ENCODE measurements around the gene SRPX2.

Gene SRPX2

GRCh38 chrX:100643212-100643611 is 787 bp upstream of the SRPX2 start:
- Histone ChIP-seq H3K79me2 (ENCODE audit: low read length) (no peaks in the 10 kb centered on the region), H3K27ac (ENCODE audit: low read length) (no peak overlapping the region), H3K9me2 (replicated peaks; ENCODE audit: insufficient read depth, low read length) (no peaks in the 10 kb centered on the region)

GRCh38 chrX:100645106-100645505 is 1.1 kb downstream of the SRPX2 start:
- H3K79me2 ChIP-seq (ENCODE audit: low read length) = no peaks in the 10 kb centered on the region
- no peaks in the 10 kb centered on the region for H3K4me1 ChIP-seq (ENCODE audit: low read length)
- H3K9me2 ChIP-seq (replicated peaks; ENCODE audit: insufficient read depth, low read length) = no peaks in the 10 kb centered on the region
- no peak overlapping the region for H3K4me3 ChIP-seq (ENCODE audit: low read length)
- TF ChIP-seq EZH2 (optimal IDR thresholded peaks at IDR 0.05; ENCODE audit: low read depth, low read length) (no peak), EZH2phosphoT487 (IDR thresholded peaks at IDR 0.05; ENCODE audit: low read length) (no peak), CTCF (IDR thresholded peaks at IDR 0.05; ENCODE audit: low read length) (no peak)
- H3F3A ChIP-seq (ENCODE audit: insufficient read depth, low read length) = no peaks in the 10 kb centered on the region
- no peaks in the 10 kb centered on the region for H3K9me3 ChIP-seq (replicated peaks; ENCODE audit: insufficient read depth, low read length)
- no peak for DNase-seq
- H3K9ac ChIP-seq (ENCODE audit: low read length) = no peak overlapping the region
- H3K36me3 ChIP-seq (replicated peaks; ENCODE audit: insufficient read depth, low read length) = no peaks in the 10 kb centered on the region
- H3K27me3 ChIP-seq (replicated peaks; ENCODE audit: insufficient read depth, low read length) = no peaks in the 10 kb centered on the region
- H3K4me2 ChIP-seq (ENCODE audit: low read depth, low read length) = no peak overlapping the region
- H3K27ac ChIP-seq (ENCODE audit: low read length) = no peak overlapping the region
- H4K20me1 ChIP-seq (ENCODE audit: insufficient read depth, low read length) = no peaks in the 10 kb centered on the region
- no peak overlapping the region for H2AFZ ChIP-seq (ENCODE audit: low read length)

More at GRCh38 chrX:100643212-100643611, 787 bp upstream of the SRPX2 start:
- no peaks in the 10 kb centered on the region for H3F3A ChIP-seq (ENCODE audit: insufficient read depth, low read length)
- no peaks in the 10 kb centered on the region for H3K9me3 ChIP-seq (replicated peaks; ENCODE audit: insufficient read depth, low read length)
- H3K36me3 ChIP-seq (replicated peaks; ENCODE audit: insufficient read depth, low read length) = no peaks in the 10 kb centered on the region
- no peak overlapping the region for H3K9ac ChIP-seq (ENCODE audit: low read length)
- no peaks in the 10 kb centered on the region for H4K20me1 ChIP-seq (ENCODE audit: insufficient read depth, low read length)
- H3K4me3 ChIP-seq (ENCODE audit: low read length) = no peak overlapping the region
- DNase-seq = no peak
- H3K4me2 ChIP-seq (ENCODE audit: low read depth, low read length) = no peak overlapping the region
- no peaks in the 10 kb centered on the region for H3K4me1 ChIP-seq (ENCODE audit: low read length)
- H2AFZ ChIP-seq (ENCODE audit: low read length) = no peak overlapping the region
- no peak for TF ChIP-seq EZH2phosphoT487 (IDR thresholded peaks at IDR 0.05; ENCODE audit: low read length)
- no peak for TF ChIP-seq CTCF (IDR thresholded peaks at IDR 0.05; ENCODE audit: low read length)
- no peak for TF ChIP-seq EZH2 (optimal IDR thresholded peaks at IDR 0.05; ENCODE audit: low read depth, low read length)
- no peaks in the 10 kb centered on the region for H3K27me3 ChIP-seq (replicated peaks; ENCODE audit: insufficient read depth, low read length)

- Histone ChIP-seq H3K36me3 (replicated peaks; ENCODE audit: insufficient read depth, low read length) (no peaks in the 10 kb centered on the region), H3K79me2 (ENCODE audit: low read length) (no peaks in the 10 kb centered on the region), H4K20me1 (ENCODE audit: insufficient read depth, low read length) (no peaks in the 10 kb centered on the region), H3K27ac (ENCODE audit: low read length) (no peak overlapping the region), H3K9ac (ENCODE audit: low read length) (no peak overlapping the region), H3K4me1 (ENCODE audit: low read length) (no peaks in the 10 kb centered on the region), H3K9me3 (replicated peaks; ENCODE audit: insufficient read depth, low read length) (no peaks in the 10 kb centered on the region), H2AFZ (ENCODE audit: low read length) (no peak overlapping the region), H3F3A (ENCODE audit: insufficient read depth, low read length) (no peaks in the 10 kb centered on the region), H3K4me3 (ENCODE audit: low read length) (no peak overlapping the region), H3K4me2 (ENCODE audit: low read depth, low read length) (no peak overlapping the region), H3K9me2 (replicated peaks; ENCODE audit: insufficient read depth, low read length) (no peaks in the 10 kb centered on the region), H3K27me3 (replicated peaks; ENCODE audit: insufficient read depth, low read length) (no peaks in the 10 kb centered on the region)
- TF ChIP-seq EZH2 (optimal IDR thresholded peaks at IDR 0.05; ENCODE audit: low read depth, low read length) = no peak
- DNase-seq = no peak
Observed at GRCh38 chrX:100647095-100647494, 3.1 kb downstream of the SRPX2 start.

- H3F3A ChIP-seq (ENCODE audit: insufficient read depth, low read length) = no peaks in the 10 kb centered on the region
- no peaks in the 10 kb centered on the region for H3K27me3 ChIP-seq (replicated peaks; ENCODE audit: insufficient read depth, low read length)
- no peaks in the 10 kb centered on the region for H3K36me3 ChIP-seq (replicated peaks; ENCODE audit: insufficient read depth, low read length)
- no peak overlapping the region for H2AFZ ChIP-seq (ENCODE audit: low read length)
- H3K9me3 ChIP-seq (replicated peaks; ENCODE audit: insufficient read depth, low read length) = no peaks in the 10 kb centered on the region
- no peak for TF ChIP-seq CTCF (IDR thresholded peaks at IDR 0.05; ENCODE audit: low read length)
- no peak for TF ChIP-seq EZH2phosphoT487 (IDR thresholded peaks at IDR 0.05; ENCODE audit: low read length)
- TF ChIP-seq EZH2 (optimal IDR thresholded peaks at IDR 0.05; ENCODE audit: low read depth, low read length) = no peak
- no peaks in the 10 kb centered on the region for H4K20me1 ChIP-seq (ENCODE audit: insufficient read depth, low read length)
- H3K9me2 ChIP-seq (replicated peaks; ENCODE audit: insufficient read depth, low read length) = no peaks in the 10 kb centered on the region
- DNase-seq = no peak
- no peaks in the 10 kb centered on the region for H3K79me2 ChIP-seq (ENCODE audit: low read length)
- no peak overlapping the region for H3K9ac ChIP-seq (ENCODE audit: low read length)
- H3K27ac ChIP-seq (ENCODE audit: low read length) = no peak overlapping the region
- H3K4me1 ChIP-seq (ENCODE audit: low read length) = no peaks in the 10 kb centered on the region
- no peak overlapping the region for H3K4me3 ChIP-seq (ENCODE audit: low read length)
- no peak overlapping the region for H3K4me2 ChIP-seq (ENCODE audit: low read depth, low read length)
Observed at GRCh38 chrX:100647739-100648138, 3.7 kb downstream of the SRPX2 start.
